ENCODE measurements around the gene OPN4.
A peak's percentile ranks its signal among the peaks of the same experiment; 100 is the strongest.

Gene OPN4

DNA sequence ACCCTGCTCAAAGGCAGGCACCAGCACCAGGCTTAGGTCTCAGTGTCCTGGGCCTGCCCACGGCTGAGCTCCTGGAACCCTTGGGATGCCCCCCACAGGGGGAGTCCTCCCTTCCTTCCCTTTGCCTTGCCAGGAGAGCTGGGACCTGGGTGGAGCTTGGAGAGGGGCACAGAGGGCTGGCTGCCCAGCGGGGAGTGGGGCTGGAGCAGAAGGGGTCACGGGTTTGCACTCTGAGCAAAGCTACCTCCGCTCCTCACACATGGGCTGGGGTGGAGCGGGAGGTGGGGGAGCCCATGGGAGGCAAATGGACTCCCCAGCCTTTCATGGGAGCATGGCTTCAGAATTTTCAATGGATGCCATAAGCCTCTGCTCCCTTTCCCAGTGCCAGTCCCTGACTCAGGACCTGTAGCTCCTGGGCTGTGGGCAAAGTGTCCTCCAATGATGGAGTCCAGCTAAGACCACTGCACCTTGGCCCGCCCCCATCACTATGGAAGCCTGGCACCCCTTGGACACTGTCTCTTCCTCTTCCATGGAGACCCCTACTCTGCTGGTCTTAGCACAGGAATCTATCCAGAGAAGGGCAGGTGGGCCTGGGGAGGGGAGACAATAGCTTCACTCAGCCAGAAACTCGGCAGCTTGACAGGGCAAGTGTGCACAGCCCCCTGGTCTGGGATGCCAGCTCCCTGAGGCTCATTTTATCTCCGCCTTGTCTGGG is 53.9 kb downstream of the OPN4 start:
- Mint-ChIP-seq H3K4me3 (no peak overlapping the region), H3K36me3 (ENCODE audit: low read depth) (no peaks in the 10 kb centered on the region), H3K4me1 (peaks cover 36% of the 10 kb centered on the region), H3K27ac (peak overlapping the region; percentile 82), H3K9me3 (no peaks in the 10 kb centered on the region), H3K27me3 (ENCODE audit: low read depth, poor library complexity) (peaks cover 4% of the 10 kb centered on the region)
- DNase-seq: no peak
- TF ChIP-seq, protein P1, sequence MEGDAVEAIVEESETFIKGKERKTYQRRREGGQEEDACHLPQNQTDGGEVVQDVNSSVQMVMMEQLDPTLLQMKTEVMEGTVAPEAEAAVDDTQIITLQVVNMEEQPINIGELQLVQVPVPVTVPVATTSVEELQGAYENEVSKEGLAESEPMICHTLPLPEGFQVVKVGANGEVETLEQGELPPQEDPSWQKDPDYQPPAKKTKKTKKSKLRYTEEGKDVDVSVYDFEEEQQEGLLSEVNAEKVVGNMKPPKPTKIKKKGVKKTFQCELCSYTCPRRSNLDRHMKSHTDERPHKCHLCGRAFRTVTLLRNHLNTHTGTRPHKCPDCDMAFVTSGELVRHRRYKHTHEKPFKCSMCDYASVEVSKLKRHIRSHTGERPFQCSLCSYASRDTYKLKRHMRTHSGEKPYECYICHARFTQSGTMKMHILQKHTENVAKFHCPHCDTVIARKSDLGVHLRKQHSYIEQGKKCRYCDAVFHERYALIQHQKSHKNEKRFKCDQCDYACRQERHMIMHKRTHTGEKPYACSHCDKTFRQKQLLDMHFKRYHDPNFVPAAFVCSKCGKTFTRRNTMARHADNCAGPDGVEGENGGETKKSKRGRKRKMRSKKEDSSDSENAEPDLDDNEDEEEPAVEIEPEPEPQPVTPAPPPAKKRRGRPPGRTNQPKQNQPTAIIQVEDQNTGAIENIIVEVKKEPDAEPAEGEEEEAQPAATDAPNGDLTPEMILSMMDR (IDR thresholded peaks at IDR 0.05): no peak

DNA sequence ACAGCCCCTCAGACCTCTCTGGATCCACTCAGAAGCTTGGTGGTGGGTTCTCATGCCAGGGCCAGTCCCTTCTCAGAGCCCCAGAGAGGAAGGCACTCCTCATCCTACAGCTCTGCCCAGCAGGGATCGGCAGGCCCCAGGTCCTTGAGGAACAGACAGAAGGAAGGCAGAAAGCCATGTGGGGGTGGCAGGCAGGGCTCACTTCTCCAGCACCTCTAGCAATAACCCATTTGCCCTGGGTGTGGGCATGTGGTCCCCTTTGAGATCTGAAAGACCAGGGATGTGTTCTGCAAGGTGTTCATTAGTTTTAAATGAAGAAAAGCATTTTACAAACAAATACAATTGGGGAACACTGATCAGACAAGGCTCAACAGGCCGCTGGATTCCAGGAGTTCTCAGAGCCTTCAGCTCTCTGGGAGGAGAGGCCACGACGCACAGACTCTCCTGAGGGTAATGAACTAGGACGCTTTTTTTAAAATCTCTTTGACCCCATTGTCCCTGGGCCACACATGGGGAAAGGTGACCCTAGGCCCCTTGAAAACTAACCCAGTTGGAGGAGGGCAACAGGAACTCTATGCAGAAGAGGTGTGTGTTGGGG is 54.5 kb downstream of the OPN4 start:
- no peaks in the 10 kb centered on the region for H3K9me3 Mint-ChIP-seq
- DNase-seq: no peak
- H3K36me3 Mint-ChIP-seq (ENCODE audit: low read depth): no peaks in the 10 kb centered on the region
- TF ChIP-seq, protein P1 (IDR thresholded peaks at IDR 0.05): no peak
- H3K27me3 Mint-ChIP-seq (ENCODE audit: low read depth, poor library complexity): peaks cover 5% of the 10 kb centered on the region
- peaks cover 35% of the 10 kb centered on the region for H3K4me1 Mint-ChIP-seq
- peak overlapping the region; percentile 95 for H3K27ac Mint-ChIP-seq
- H3K4me3 Mint-ChIP-seq: peak overlapping the region; percentile 37

DNA sequence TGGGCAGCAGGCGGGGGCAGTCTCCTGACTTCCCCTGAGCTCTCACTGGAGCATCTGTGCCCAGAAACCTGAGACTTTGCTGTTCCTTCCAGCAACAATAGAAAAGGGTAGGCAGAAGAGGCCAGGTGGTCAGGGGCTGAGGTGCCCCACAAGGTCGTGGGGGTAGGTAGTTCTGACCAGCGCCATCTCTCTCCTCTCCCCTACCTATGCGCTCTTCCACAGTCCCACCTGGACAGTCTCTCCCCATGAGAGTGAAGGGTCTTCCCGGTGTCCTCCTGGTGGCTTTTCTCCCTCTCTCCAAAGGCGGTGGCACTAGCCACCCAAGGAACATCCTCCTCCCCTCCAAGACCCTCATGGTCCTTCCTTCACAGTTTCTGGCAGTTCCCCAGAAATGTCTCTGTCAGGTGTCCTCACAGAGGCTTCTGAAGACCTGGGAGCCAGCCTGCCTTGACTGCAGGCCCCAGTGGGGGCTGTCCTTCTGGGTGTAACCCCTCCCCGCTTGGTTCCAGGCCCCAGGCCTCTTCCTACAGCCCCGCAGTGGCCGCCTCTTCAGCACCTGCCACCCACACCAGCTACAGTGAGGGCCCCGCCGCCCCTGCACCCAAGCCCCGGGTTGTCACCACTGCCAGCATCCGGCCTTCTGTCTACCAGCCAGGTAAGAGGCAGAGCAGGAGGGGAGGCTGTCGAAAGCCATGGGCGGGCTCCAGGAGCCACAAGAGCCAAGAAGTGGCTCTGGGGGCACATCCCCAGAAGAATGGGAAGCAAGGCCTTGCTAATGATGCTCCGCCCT is 55.2 kb downstream of the OPN4 start:
- Mint-ChIP-seq H3K27ac (peak overlapping the region; percentile 95), H3K4me3 (peak overlapping the region; percentile 37), H3K27me3 (ENCODE audit: low read depth, poor library complexity) (peaks cover 6% of the 10 kb centered on the region), H3K9me3 (no peaks in the 10 kb centered on the region), H3K36me3 (ENCODE audit: low read depth) (no peaks in the 10 kb centered on the region), H3K4me1 (peaks cover 38% of the 10 kb centered on the region)
- DNase-seq: no peak
- TF ChIP-seq, protein P1 (IDR thresholded peaks at IDR 0.05): no peak

DNA sequence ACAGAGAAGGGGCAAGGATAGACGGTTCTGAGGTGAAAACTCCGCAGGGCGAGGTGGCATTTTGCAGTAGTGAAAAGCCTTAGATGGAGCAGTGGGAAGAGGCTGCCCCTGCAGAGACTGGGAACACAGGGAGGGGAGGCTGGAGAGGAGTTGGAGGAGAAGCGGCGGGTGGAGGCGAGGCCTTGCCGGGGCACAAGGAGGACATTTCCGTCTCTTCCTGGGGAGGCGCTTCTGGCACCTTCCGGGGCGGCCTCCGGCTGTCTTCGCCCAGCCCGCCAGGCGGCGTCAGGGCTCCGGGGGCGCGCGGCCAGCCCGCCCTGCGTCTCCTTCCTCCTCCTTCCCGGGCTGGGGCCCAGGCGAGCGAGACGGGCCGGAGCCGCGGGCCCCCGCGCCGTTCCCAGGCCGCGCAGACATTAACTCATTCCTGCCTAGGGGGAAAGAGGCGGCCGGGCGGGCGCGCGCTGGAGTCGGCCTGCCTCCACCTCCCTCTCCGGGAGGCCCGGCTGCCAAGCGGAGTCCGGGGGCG is 56.7 kb downstream of the OPN4 start:
- Mint-ChIP-seq H3K4me1 (peaks cover 49% of the 10 kb centered on the region), H3K27me3 (ENCODE audit: low read depth, poor library complexity) (peaks cover 6% of the 10 kb centered on the region), H3K36me3 (ENCODE audit: low read depth) (no peaks in the 10 kb centered on the region), H3K9me3 (no peaks in the 10 kb centered on the region), H3K4me3 (peak overlapping the region; percentile 76), H3K27ac (peak overlapping the region; percentile 87)
- TF ChIP-seq, protein P1 (IDR thresholded peaks at IDR 0.05): peak; percentile 74
- peak; percentile 87 for DNase-seq

DNA sequence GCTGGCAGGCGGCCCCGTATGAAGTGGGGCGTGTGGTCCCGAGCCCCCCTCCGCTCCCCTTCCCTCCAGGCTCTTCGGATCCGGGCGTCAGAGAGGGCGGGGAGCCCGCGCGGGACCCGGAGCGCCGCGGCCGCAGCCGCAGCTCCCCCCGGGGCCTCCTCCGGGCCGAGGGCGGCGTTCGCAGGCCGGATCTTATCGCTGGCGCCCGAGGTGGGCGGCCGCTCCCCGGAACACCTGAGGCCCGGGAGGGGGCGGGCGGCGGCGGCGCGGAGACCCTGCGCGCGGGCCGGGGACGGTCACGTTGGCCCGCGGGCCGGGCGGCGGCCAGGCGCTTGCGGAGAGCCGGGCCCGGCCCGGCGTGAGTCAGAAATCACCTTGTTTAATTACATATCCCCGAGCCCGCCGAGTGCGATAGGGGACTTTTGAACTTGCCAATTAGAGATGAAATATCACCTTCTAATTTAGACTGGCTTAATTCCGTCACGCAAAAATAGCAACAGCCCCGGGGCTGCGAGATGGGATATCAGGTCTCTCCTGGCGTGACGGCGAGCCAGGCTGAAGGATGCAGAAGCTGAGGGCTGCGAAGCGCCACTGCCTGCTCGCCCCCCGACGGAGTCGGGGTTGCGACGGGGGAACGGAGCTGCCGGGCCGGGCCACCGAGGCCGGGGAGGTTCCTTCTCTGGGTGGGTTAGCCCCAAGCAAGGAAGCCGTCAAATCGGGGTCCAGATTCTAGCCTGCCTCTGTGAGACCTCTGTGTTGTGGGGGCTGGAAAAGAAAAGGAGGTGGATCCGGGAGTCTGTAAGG is 57.4 kb downstream of the OPN4 start:
- peak; percentile 58 for DNase-seq

More for the DNA sequence above, 57.4 kb downstream of the OPN4 start:
- peaks cover 51% of the 10 kb centered on the region for H3K4me1 Mint-ChIP-seq
- TF ChIP-seq, protein P1 (IDR thresholded peaks at IDR 0.05): no peak
- no peaks in the 10 kb centered on the region for H3K9me3 Mint-ChIP-seq
- peak overlapping the region; percentile 96 for H3K27ac Mint-ChIP-seq
- peak overlapping the region; percentile 83 for H3K4me3 Mint-ChIP-seq
- no peaks in the 10 kb centered on the region for H3K36me3 Mint-ChIP-seq (ENCODE audit: low read depth)
- peaks cover 6% of the 10 kb centered on the region for H3K27me3 Mint-ChIP-seq (ENCODE audit: low read depth, poor library complexity)
